Right atrium auricular region (tissue), 2 donors: ENCODE results near the gene PTCRA. TPM values are rescaled to one million over a fixed set of nuclear protein-coding genes. Genes with fewer than 3 reads are reported as not detected.

ENCODE experiments used
- DNase-seq: peaks from one replicate; pipeline ENCODE4 v3.0.0-alpha.2; 2019; ENCODE audit warnings: low spot score
- H3K27ac ChIP-seq, 2 donors: fragments of 200-600 bp; sonication (generic); 1 replicate in 1 of 2; 2 replicates in 1 of 2; pipeline ENCODE4 v1.5.1; 2016 to 2019
- H3K27me3 ChIP-seq, 2 donors: fragments of 200-600 bp; sonication (generic); one replicate each; pipeline versions ENCODE4 v1.5.1 to v1.6.0; 2017 to 2019
- H3K36me3 ChIP-seq: fragments of 200-600 bp; sonication (generic); one replicate; pipeline ENCODE4 v1.5.1; 2016
- H3K4me1 ChIP-seq, 2 donors: fragments of 200-600 bp; sonication (generic); one replicate each; pipeline versions ENCODE4 v1.5.1 to v1.6.0; 2017 to 2019
- H3K4me3 ChIP-seq, 2 donors: fragments of 200-600 bp; sonication (generic); 1 replicate in 1 of 2; 2 replicates in 1 of 2; pipeline ENCODE4 v1.5.1; 2017 to 2019; ENCODE audit warnings: mild to moderate bottlenecking in 1 of 2, moderate library complexity in 1 of 2
- H3K9me3 ChIP-seq, 2 donors: fragments of 200-600 bp; sonication (generic); one replicate each; pipeline ENCODE4 v1.5.1; 2019
- total RNA-seq, 2 donors: library from RNA; depleted of rRNA; stranded (reverse); fragments of >200 nt; gene quantifications; one replicate each; pipeline ENCODE4 v1.1.0, GENCODE V29; 2016
- TF ChIP-seq, protein P1 (sequence below), 2 donors: fragments of 200-600 bp; sonication (generic); IDR thresholded peaks; one replicate each; pipeline ENCODE4 v1.5.1; 2019; ENCODE audit warnings: antibody characterized with exemption in 2 of 2

PTCRA gene
- total RNA-seq, 2 donors from 2014 or later: 1.6 TPM; not detected in 1

DNA sequence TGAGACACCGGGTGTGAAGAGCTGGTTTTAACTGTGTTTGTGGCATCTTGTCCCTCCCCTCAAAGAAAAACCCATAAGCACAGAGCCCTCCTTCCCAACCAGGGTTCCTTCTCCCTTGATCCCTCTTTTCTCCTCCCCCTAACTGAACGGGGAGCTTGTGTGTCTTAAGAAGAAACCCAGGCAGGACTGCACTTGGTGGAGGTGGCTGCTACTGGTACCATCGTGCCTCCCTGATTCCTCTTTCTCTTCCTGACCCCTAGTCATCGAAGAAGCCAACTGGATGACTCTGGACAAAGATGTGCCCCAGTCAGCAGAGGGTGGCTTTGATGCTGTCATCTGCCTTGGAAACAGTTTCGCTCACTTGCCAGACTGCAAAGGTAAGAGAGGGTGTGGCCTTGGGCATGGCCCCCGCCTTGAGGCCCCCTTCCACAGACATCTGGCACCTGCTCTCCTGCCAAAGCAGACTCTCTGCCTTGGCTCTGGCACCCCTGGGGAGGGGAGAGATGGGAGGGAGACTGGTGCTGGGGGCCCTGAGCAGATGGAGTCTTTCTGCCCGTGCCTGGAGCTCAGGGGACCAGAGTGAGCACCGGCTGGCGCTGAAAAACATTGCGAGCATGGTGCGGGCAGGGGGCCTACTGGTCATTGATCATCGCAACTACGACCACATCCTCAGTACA, 46.8 kb downstream of the PTCRA start:
- Histone ChIP-seq H3K9me3 (no peaks in the 10 kb centered on the region), H3K36me3 (peaks cover 37% of the 10 kb centered on the region), H3K4me3 (no peak overlapping the region), H3K27me3 (no peaks in the 10 kb centered on the region), H3K27ac (no peak overlapping the region), H3K4me1 (peaks cover 0 to 18% of the 10 kb centered on the region in 2 donors)
- DNase-seq: no peak
- TF ChIP-seq, protein P1, sequence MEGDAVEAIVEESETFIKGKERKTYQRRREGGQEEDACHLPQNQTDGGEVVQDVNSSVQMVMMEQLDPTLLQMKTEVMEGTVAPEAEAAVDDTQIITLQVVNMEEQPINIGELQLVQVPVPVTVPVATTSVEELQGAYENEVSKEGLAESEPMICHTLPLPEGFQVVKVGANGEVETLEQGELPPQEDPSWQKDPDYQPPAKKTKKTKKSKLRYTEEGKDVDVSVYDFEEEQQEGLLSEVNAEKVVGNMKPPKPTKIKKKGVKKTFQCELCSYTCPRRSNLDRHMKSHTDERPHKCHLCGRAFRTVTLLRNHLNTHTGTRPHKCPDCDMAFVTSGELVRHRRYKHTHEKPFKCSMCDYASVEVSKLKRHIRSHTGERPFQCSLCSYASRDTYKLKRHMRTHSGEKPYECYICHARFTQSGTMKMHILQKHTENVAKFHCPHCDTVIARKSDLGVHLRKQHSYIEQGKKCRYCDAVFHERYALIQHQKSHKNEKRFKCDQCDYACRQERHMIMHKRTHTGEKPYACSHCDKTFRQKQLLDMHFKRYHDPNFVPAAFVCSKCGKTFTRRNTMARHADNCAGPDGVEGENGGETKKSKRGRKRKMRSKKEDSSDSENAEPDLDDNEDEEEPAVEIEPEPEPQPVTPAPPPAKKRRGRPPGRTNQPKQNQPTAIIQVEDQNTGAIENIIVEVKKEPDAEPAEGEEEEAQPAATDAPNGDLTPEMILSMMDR (IDR thresholded peaks at IDR 0.05): no peak

DNA sequence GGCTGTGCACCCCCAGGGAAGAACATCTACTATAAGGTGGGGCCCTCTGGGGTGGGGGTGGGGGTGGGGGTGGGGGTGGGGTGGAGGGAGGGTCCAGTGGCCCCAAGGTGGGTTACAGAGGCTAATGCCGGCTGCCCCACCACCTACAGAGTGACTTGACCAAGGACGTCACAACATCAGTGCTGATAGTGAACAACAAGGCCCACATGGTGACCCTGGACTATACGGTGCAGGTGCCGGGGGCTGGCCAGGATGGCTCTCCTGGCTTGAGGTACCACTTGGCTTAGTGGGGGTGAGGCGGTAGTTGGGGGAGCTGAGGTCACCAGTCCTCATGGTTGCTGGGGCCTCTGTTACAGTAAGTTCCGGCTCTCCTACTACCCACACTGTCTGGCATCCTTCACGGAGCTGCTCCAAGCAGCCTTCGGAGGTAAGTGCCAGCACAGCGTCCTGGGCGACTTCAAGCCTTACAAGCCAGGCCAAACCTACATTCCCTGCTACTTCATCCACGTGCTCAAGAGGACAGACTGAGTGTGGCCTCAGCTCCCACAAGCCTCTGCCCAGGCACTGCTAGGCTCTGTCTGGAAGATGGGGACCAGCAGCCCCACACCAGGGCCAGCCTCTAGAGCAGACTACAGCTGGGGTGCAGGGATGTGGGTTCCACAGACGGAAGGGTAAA, 47.5 kb downstream of the PTCRA start:
- no peak overlapping the region for H3K27ac ChIP-seq
- peaks cover 0 to 18% of the 10 kb centered on the region in 2 donors for H3K4me1 ChIP-seq
- H3K27me3 ChIP-seq: no peaks in the 10 kb centered on the region
- DNase-seq: no peak
- H3K4me3 ChIP-seq: no peak overlapping the region
- peaks cover 37% of the 10 kb centered on the region for H3K36me3 ChIP-seq
- TF ChIP-seq, protein P1 (IDR thresholded peaks at IDR 0.05): no peak
- H3K9me3 ChIP-seq: no peaks in the 10 kb centered on the region

DNA sequence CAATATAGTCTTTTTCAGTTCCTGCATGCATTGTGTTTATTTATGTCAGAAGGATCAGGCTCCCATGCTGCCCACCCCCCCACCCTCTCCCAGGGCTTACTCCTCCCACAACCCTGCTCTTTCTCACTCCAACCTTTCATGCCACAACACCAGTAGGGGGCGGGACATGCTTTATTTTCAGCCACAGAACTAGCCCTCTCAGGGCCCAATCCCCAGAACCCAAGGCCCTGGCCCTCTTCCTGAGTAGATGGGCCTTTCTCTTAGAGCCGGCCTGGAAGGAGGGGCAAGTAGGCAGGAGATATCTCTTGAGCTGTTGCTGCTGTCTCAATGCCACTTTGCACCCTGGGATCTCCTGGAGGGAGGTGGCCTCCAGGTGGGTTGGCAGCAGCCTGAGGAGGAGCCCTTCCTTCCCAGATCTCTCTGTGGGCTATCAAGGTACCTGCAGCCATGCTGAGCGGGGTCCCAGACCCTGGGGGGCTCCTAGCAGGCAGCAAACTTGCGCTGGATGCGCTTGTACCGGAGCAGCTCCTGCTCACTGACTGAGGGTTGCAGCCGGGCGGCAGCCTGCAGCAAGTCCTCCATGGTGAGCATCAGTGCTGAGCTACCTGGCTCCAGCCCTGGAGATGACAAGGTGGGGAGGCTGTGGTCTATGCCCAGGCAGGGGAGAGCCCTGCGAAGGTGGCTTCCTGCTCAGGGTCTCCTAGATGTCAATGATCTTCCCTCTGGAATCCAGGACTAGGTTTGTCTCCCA, 48.2 kb downstream of the PTCRA start:
- Histone ChIP-seq H3K9me3 (no peaks in the 10 kb centered on the region), H3K4me1 (peaks cover 0 to 18% of the 10 kb centered on the region in 2 donors), H3K36me3 (peaks cover 37% of the 10 kb centered on the region), H3K4me3 (no peak overlapping the region), H3K27me3 (no peaks in the 10 kb centered on the region), H3K27ac (no peak overlapping the region)
- no peak for DNase-seq
- TF ChIP-seq, protein P1 (IDR thresholded peaks at IDR 0.05): no peak

DNA sequence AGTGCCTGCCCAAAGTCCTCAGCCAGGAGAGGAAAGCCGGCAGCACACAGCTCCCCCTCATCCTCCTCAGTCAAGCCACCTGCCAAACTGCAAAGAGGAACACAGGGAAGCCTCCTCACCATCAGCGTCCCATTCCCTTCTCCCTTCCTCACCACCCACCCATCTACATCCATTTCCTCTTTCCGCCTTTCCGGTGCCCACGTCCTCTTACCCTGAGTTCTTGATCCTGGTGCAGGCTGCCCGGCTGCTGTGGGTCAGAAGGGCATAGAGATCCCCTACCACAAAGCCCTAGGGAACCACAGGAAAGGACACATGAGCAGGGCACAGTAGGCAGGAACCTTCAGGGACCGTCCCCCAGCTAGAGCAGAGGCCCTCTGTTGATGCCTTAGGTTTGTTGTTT, 50.7 kb downstream of the PTCRA start:
- H3K36me3 ChIP-seq: peaks cover 37% of the 10 kb centered on the region

DNA sequence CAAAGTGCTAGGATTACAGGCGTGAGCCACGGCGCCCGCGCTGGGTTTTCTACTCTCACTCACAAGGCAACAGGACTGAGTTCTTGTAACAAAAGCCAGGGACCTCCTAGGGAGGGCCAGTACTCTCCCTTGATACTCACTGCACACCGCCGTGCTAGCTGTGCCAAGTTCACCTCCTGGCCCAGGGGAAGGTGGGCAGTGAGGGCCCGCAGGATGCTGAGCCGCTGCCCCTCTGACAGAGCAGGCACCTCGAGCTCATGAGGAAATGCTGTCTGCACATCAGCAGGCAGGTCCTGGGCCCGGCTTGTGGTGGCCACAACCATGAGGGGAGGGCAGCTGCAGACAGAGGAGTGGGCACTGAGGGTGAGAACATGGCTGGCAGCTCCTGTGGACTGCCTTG, 51.4 kb downstream of the PTCRA start:
- Histone ChIP-seq H3K9me3 (no peaks in the 10 kb centered on the region), H3K4me1 (peaks cover 0 to 14% of the 10 kb centered on the region in 2 donors), H3K27me3 (no peaks in the 10 kb centered on the region), H3K27ac (no peak overlapping the region), H3K4me3 (no peak overlapping the region), H3K36me3 (peaks cover 37% of the 10 kb centered on the region)
- TF ChIP-seq, protein P1 (IDR thresholded peaks at IDR 0.05): no peak
- DNase-seq: no peak

More for the DNA sequence above, 50.7 kb downstream of the PTCRA start:
- Histone ChIP-seq H3K4me1 (peaks cover 0 to 11% of the 10 kb centered on the region in 2 donors), H3K27me3 (no peaks in the 10 kb centered on the region), H3K4me3 (no peak overlapping the region), H3K27ac (no peak overlapping the region), H3K9me3 (no peaks in the 10 kb centered on the region)
- DNase-seq: no peak
- TF ChIP-seq, protein P1 (IDR thresholded peaks at IDR 0.05): no peak
